Type B pancreatic cell (in vitro differentiated cells): ENCODE results near the gene RPL13A. TPM values are rescaled to one million over a fixed set of nuclear protein-coding genes. Genes with fewer than 3 reads are reported as not detected.

ENCODE experiments used
- DNase-seq: peaks from one replicate; pipeline ENCODE4 v3.0.0; 2021; ENCODE audit warnings: mixed read lengths; ENCODE audit not compliant: unreplicated experiment; ENCODE audit errors: extremely low spot score
- H3K27ac Mint-ChIP-seq: 2 replicates; pipeline ENCODE4 v1.8.0; 2021; ENCODE audit warnings: mild to moderate bottlenecking, mixed read lengths
- H3K27me3 Mint-ChIP-seq: 2 replicates; pipeline ENCODE4 v1.8.0; 2021; ENCODE audit warnings: mixed read lengths
- H3K36me3 Mint-ChIP-seq: 2 replicates; pipeline ENCODE4 v1.8.0; 2021; ENCODE audit warnings: mixed read lengths
- H3K4me1 Mint-ChIP-seq: one replicate; pipeline ENCODE4 v1.8.0; 2021; ENCODE audit warnings: mixed read lengths; ENCODE audit not compliant: unreplicated experiment
- H3K4me3 Mint-ChIP-seq: 2 replicates; pipeline ENCODE4 v1.8.0; 2021; ENCODE audit warnings: mild to moderate bottlenecking, mixed read lengths
- H3K9me3 Mint-ChIP-seq: 2 replicates; pipeline ENCODE4 v1.8.0; 2021; ENCODE audit warnings: mixed read lengths
- total RNA-seq: library from RNA; stranded (reverse); gene quantifications from 2 replicates; pipeline ENCODE4 v1.2.1, GENCODE V29; 2021; ENCODE audit warnings: low replicate concordance
- TF ChIP-seq, protein P1 (sequence below): fragments of 200-600 bp; sonication (generic); conservative IDR thresholded peaks from 2 replicates; pipeline ENCODE4 v1.5.0; 2021; ENCODE audit warnings: antibody characterized with exemption, mild to moderate bottlenecking

RPL13A gene
- total RNA-seq, 1 donor from 2014 or later, result 3,274 TPM

DNA sequence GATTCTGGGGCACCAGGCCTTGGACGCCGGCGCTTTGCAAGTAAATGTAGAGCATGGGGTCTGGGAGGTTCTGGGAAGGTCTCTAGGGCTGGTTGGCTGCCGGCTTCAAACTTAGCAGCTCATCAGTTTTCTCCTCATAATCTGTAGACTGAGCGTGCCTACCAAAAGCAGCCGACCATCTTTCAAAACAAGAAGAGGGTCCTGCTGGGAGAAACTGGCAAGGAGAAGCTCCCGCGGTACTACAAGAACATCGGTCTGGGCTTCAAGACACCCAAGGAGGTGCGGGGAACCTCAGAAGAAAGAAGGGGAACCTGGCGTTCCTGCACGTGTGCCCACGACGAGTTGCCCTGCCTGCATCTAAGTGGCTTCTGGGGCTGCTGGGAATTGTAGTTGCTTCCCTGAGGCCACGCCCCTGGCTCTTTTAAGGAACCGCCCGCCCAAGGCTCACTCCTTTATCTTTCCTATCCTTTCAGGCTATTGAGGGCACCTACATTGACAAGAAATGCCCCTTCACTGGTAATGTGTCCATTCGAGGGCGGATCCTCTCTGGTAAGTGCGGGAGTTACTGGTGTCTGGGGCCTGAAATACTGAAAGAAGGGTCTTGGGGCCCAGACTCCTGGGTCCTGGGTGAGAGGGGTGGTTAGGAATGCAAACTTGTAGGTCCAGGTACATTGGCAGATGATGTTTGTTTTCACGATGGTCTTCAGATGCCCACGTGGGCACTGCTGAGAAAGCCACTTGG, 9.8 kb downstream of the RPL13A start:
- no peaks in the 10 kb centered on the region for H3K27me3 Mint-ChIP-seq
- peak overlapping the region; percentile 97 for H3K4me3 Mint-ChIP-seq
- H3K9me3 Mint-ChIP-seq, result no peaks in the 10 kb centered on the region
- TF ChIP-seq, protein P1, sequence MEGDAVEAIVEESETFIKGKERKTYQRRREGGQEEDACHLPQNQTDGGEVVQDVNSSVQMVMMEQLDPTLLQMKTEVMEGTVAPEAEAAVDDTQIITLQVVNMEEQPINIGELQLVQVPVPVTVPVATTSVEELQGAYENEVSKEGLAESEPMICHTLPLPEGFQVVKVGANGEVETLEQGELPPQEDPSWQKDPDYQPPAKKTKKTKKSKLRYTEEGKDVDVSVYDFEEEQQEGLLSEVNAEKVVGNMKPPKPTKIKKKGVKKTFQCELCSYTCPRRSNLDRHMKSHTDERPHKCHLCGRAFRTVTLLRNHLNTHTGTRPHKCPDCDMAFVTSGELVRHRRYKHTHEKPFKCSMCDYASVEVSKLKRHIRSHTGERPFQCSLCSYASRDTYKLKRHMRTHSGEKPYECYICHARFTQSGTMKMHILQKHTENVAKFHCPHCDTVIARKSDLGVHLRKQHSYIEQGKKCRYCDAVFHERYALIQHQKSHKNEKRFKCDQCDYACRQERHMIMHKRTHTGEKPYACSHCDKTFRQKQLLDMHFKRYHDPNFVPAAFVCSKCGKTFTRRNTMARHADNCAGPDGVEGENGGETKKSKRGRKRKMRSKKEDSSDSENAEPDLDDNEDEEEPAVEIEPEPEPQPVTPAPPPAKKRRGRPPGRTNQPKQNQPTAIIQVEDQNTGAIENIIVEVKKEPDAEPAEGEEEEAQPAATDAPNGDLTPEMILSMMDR, result no peak
- peak overlapping the region; percentile 97 for H3K27ac Mint-ChIP-seq
- DNase-seq, result no peak
- peaks cover 12% of the 10 kb centered on the region for H3K4me1 Mint-ChIP-seq
- peaks cover 23% of the 10 kb centered on the region for H3K36me3 Mint-ChIP-seq

GRCh38 chr19:49497789-49498103, 10.3 kb downstream of the RPL13A start:
- peak overlapping the region; percentile 97 for H3K27ac Mint-ChIP-seq
- TF ChIP-seq, protein P1, result no peak
- no peak for DNase-seq
- H3K4me3 Mint-ChIP-seq, result peak overlapping the region; percentile 97
- no peaks in the 10 kb centered on the region for H3K27me3 Mint-ChIP-seq
- no peaks in the 10 kb centered on the region for H3K9me3 Mint-ChIP-seq
- H3K4me1 Mint-ChIP-seq, result peaks cover 12% of the 10 kb centered on the region
- H3K36me3 Mint-ChIP-seq, result peaks cover 18% of the 10 kb centered on the region

GRCh38 chr19:49498475-49498874, 11.1 kb downstream of the RPL13A start:
- Mint-ChIP-seq H3K4me3 (peak overlapping the region; percentile 97), H3K27ac (no peak overlapping the region), H3K4me1 (peaks cover 12% of the 10 kb centered on the region), H3K9me3 (no peaks in the 10 kb centered on the region), H3K36me3 (peaks cover 14% of the 10 kb centered on the region), H3K27me3 (no peaks in the 10 kb centered on the region)
- TF ChIP-seq, protein P1, result no peak
- no peak for DNase-seq

DNA sequence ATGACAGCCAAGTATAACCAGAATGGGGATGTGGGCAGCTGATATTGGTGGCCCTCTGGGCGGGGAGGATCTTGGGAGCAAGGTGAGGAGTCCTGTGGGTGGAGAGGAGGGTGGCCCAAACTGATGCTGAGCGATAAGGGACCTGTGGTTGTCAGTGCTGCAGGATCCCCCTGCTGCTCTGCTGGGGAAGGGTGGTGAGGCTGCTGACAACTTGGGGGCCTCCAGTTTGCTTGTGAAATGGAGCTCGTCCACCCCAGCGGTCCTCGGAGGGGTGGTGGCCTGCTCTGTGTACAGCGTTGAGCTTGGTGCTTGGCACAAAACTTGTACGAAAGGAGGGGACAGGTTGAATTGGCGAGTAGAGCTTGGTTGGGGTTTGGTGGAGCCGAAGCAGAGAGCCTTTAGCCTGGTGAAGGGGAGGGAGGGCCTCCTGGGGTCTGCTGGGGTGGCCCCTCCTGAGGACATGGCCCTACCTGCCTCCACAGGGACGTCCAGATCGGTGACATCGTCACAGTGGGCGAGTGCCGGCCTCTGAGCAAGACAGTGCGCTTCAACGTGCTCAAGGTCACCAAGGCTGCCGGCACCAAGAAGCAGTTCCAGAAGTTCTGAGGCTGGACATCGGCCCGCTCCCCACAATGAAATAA, 11.7 kb downstream of the RPL13A start:
- H3K4me3 Mint-ChIP-seq, result peak overlapping the region; percentile 34
- peaks cover 12% of the 10 kb centered on the region for H3K4me1 Mint-ChIP-seq
- H3K9me3 Mint-ChIP-seq, result no peaks in the 10 kb centered on the region
- H3K27ac Mint-ChIP-seq, result no peak overlapping the region
- TF ChIP-seq, protein P1, result no peak
- DNase-seq, result no peak
- H3K36me3 Mint-ChIP-seq, result peaks cover 14% of the 10 kb centered on the region
- no peaks in the 10 kb centered on the region for H3K27me3 Mint-ChIP-seq

GRCh38 chr19:49502866-49503581, 15.6 kb downstream of the RPL13A start:
- H3K36me3 Mint-ChIP-seq, result peaks cover 6% of the 10 kb centered on the region
- TF ChIP-seq, protein P1, result peak; percentile 77
- H3K4me3 Mint-ChIP-seq, result no peak overlapping the region
- no peak for DNase-seq
- peaks cover 7% of the 10 kb centered on the region for H3K4me1 Mint-ChIP-seq
- no peaks in the 10 kb centered on the region for H3K27me3 Mint-ChIP-seq
- H3K9me3 Mint-ChIP-seq, result no peaks in the 10 kb centered on the region
- no peak overlapping the region for H3K27ac Mint-ChIP-seq
